Esophagus squamous epithelium (tissue), 4 donors: ENCODE data around the gene MTHFR.

Experiments used
- POLR2A ChIP-seq, 4 donors: fragments of 450-650 bp; IDR thresholded peaks; one replicate each; pipeline ENCODE4 v1.6.1; 2017; ENCODE audit warnings: antibody characterized with exemption in 4 of 4, mild to moderate bottlenecking in 4 of 4, moderate library complexity in 3 of 4
- TF ChIP-seq, protein P1 (sequence below), 6 experiments: fragments of 450-650 bp in 4 of 6; fragments of 200-600 bp in 2 of 6; sonication (generic) in 2 of 6; IDR thresholded peaks; one replicate each; pipeline ENCODE4 v1.5.1; 2016 to 2019; ENCODE audit warnings: antibody characterized with exemption in 6 of 6, mild to moderate bottlenecking in 4 of 6, moderate library complexity in 4 of 6

DNA sequence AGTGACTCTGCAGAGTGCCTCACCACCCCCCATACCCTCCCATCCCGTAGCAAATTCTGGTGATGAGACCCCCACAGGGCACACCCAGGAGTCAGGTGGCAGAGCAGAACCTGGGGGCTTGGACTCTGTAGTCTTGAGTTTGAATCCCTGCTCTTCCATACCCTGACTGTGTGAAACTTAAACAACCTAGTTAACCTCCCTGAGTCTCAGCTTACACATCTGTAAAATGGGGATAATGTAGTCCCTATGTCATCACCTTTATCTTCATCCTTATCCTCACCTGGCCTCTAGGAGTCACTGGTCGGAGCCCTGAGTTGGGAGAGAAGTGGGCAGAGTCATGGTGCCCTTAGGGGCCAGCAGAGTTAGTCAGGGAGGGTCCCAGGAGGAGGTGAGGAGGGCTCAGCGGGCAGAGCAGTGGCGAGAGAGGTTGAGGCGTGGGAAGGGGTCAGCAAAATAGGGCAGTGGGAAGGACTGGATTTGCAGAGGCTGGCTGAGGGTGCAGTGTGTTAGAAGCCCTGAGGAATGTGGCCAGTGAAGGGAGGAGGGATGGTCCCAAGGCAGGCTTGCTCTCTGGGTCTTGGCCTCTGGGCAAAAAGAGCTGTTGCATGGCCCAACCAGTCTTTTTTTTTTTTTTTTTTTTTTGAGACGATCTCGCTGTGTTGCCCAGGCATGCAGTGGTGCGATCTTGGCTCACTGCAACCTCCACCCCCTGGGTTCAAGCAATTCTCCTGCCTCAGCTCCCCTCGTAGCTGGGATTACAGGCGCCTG lies 25.2 kb downstream of the MTHFR start:
- TF ChIP-seq POLR2A (IDR thresholded peaks at IDR 0.05), result no peak
- TF ChIP-seq, protein P1, sequence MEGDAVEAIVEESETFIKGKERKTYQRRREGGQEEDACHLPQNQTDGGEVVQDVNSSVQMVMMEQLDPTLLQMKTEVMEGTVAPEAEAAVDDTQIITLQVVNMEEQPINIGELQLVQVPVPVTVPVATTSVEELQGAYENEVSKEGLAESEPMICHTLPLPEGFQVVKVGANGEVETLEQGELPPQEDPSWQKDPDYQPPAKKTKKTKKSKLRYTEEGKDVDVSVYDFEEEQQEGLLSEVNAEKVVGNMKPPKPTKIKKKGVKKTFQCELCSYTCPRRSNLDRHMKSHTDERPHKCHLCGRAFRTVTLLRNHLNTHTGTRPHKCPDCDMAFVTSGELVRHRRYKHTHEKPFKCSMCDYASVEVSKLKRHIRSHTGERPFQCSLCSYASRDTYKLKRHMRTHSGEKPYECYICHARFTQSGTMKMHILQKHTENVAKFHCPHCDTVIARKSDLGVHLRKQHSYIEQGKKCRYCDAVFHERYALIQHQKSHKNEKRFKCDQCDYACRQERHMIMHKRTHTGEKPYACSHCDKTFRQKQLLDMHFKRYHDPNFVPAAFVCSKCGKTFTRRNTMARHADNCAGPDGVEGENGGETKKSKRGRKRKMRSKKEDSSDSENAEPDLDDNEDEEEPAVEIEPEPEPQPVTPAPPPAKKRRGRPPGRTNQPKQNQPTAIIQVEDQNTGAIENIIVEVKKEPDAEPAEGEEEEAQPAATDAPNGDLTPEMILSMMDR (IDR thresholded peaks at IDR 0.05), result no peak
